ENCODE results near the gene MRPL58.

The MRPL58 gene

DNA sequence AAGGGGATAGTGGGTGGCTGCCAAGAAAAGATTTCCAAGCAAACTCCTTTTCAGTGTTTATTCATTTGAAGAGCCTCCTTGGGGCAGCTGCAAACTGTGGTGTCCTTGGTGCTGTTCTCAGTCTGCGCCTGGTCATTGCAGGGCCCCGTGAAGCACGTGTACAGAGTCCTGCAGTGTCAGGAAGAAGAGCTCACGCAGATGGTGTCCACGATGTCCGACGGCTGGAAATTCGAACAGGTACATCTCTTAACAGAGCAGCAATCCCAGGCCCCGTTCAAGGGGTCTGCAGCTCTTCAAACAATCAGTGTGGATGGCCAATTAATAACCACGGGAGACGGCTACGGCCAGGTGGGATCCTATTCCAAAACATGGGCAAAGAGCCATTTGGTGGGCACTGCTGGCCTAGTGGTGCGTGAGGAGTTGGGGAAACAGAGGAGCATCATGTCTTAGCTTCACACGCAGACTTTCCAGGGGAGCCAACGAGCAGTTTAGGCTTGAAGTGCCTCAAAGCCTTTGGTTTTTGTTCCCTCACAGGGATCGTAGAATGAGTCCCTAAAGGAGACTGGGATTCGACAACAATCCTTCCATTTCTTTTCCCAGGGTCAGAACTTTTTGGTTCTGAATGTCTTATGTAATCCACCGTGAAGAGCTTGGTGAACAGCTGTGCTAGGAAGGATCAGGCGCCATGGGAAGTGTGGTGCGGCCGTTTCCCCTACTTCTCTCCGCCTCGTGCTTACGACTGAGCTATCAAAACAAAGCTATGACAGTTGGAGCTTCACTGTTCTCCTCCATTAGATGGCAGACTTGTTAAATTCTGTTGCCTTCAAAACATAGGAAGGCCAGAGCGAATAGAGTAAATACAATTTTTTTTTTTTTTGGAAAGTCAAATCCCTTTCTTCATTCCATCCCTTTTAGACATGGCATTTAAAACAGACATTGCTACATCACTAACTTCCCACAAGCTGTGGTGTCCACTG is 47.2 kb downstream of the MRPL58 start:
- Mint-ChIP-seq H3K4me1 (peaks cover 4 to 9% of the 10 kb centered on the region in 2 donors), H3K27ac (peak overlapping the region; percentile 42), H3K4me3 (peak overlapping the region in 1 of 2 donors; percentile 25), H3K36me3 (peaks cover 38 to 59% of the 10 kb centered on the region in 2 donors), H3K9me3 (no peaks in the 10 kb centered on the region), H3K27me3 (no peaks in the 10 kb centered on the region)
- ATAC-seq (replicated peaks): peak; percentile 38 to 46
- DNase-seq: no peak

GRCh38 chr17:75060434-75061054 is 48.1 kb downstream of the MRPL58 start:
- Mint-ChIP-seq H3K4me3 (no peak overlapping the region), H3K27me3 (no peaks in the 10 kb centered on the region), H3K9me3 (no peaks in the 10 kb centered on the region), H3K36me3 (peaks cover 43 to 62% of the 10 kb centered on the region in 2 donors), H3K27ac (no peak overlapping the region), H3K4me1 (peaks cover 7 to 14% of the 10 kb centered on the region in 2 donors)
- ATAC-seq (replicated peaks): no peak
- no peak for DNase-seq

GRCh38 chr17:75061055-75061438 is 48.6 kb downstream of the MRPL58 start:
- peaks cover 45 to 62% of the 10 kb centered on the region in 2 donors for H3K36me3 Mint-ChIP-seq
- no peaks in the 10 kb centered on the region for H3K27me3 Mint-ChIP-seq
- peaks cover 10 to 19% of the 10 kb centered on the region in 2 donors for H3K4me1 Mint-ChIP-seq
- no peak overlapping the region for H3K27ac Mint-ChIP-seq
- no peaks in the 10 kb centered on the region for H3K9me3 Mint-ChIP-seq
- ATAC-seq (replicated peaks) (no peak), DNase-seq (no peak)
- no peak overlapping the region for H3K4me3 Mint-ChIP-seq

DNA sequence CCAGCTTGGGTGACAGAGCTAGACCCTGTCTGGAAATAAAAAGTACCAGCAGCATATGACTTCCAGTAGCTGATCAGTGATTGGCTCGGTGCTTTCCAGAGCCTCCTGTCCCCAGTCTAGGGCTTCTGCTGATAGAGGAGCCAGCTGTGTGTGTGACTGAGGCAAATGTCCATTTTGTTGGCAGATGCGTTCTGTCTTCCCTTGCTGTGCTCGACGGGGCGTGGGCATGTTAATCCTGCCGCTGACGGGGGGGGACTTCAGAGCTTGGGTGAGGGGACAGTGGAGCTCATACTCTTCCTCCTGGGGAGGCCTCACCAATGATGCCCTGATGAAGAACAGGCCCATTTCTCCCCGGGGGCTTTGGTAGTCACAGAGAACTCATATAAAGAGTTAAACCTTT is 49.1 kb downstream of the MRPL58 start:
- no peak overlapping the region for H3K27ac Mint-ChIP-seq
- no peak for ATAC-seq (replicated peaks)
- peaks cover 40 to 62% of the 10 kb centered on the region in 2 donors for H3K36me3 Mint-ChIP-seq

DNA sequence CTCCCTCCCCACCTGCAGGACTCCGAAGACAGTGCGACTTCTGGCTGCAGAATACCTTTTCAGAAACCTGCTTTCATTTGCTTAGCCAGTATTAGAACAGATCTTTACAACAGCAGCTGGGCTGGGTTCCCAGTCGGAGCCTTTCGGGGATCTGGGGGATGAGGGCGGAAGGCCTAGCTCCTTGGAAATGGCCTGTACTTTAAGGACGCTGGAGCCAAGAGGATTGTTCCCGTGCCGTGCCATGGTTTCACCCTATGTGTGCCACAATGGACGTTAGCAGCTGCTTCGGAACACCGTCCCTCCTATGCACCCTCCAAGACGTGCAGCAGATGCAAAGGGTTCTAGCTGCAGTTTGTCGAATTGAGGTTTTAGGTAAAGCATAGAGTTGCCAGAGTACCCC is 50.7 kb downstream of the MRPL58 start:
- no peaks in the 10 kb centered on the region for H3K9me3 Mint-ChIP-seq

More for the DNA sequence above, 49.1 kb downstream of the MRPL58 start:
- Mint-ChIP-seq H3K4me3 (no peak overlapping the region), H3K27me3 (no peaks in the 10 kb centered on the region), H3K9me3 (no peaks in the 10 kb centered on the region), H3K4me1 (peaks cover 10 to 23% of the 10 kb centered on the region in 2 donors)
- no peak for DNase-seq

DNA sequence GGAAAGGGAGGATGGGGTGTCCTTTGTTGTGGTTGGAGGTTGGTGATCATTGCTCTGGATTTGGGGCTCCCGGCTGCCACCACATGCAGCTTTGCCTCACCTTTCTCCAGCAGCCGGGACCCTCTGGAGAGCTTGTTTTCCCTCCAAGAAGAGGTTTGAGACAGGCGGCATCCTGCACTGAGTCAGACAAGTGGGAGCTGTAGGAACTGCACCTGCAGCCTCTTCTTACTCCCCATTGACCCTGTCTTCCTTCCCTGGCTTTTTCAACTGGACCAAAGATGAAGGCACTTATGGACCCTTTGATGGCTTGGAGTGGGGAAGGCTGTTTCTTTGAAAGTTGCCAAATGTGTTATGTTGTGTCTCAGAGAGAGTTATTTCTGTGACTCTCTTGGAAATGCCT is 51.2 kb downstream of the MRPL58 start:
- no peak overlapping the region for H3K27ac Mint-ChIP-seq
- no peaks in the 10 kb centered on the region for H3K9me3 Mint-ChIP-seq
- H3K36me3 Mint-ChIP-seq: peaks cover 37 to 58% of the 10 kb centered on the region in 2 donors
- H3K4me1 Mint-ChIP-seq: peaks cover 12 to 23% of the 10 kb centered on the region in 2 donors
- no peaks in the 10 kb centered on the region for H3K27me3 Mint-ChIP-seq
- no peak overlapping the region for H3K4me3 Mint-ChIP-seq
- no peak for DNase-seq
- no peak for ATAC-seq (replicated peaks)

More for the DNA sequence above, 50.7 kb downstream of the MRPL58 start:
- Mint-ChIP-seq H3K36me3 (peaks cover 37 to 58% of the 10 kb centered on the region in 2 donors), H3K27ac (no peak overlapping the region), H3K4me1 (peaks cover 12 to 23% of the 10 kb centered on the region in 2 donors), H3K4me3 (no peak overlapping the region), H3K27me3 (no peaks in the 10 kb centered on the region)
- ATAC-seq (replicated peaks) (no peak), DNase-seq (no peak)

DNA sequence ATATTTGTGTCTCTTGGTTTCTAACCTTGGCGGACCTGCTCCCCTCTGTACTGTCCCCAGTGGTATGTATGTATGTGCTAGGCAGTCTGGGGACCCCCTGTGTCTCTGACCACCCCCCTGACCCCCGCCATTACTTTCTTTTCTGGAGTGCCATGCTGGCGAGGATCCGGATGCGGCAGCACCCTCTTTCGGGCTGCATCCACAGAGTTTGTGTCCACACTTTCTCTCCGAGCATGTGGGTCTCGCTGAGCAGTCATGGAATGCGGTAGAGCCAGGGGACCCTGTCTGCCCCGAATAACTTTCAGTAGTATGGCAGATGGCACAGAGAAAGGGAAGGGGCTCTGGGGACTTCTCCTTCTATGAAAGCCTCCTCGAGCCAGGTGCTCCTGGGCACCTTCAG is 51.6 kb downstream of the MRPL58 start:
- H3K27ac Mint-ChIP-seq: peak overlapping the region; percentile 39
- H3K4me1 Mint-ChIP-seq: peaks cover 12 to 23% of the 10 kb centered on the region in 2 donors
- no peaks in the 10 kb centered on the region for H3K9me3 Mint-ChIP-seq
- no peaks in the 10 kb centered on the region for H3K27me3 Mint-ChIP-seq
- H3K36me3 Mint-ChIP-seq: peaks cover 37 to 58% of the 10 kb centered on the region in 2 donors
- DNase-seq (no peak), ATAC-seq (replicated peaks) (no peak)
- H3K4me3 Mint-ChIP-seq: no peak overlapping the region

GRCh38 chr17:75064460-75064859 is 52.0 kb downstream of the MRPL58 start:
- ATAC-seq (replicated peaks) (no peak), DNase-seq (no peak)
- Mint-ChIP-seq H3K4me1 (peaks cover 11 to 21% of the 10 kb centered on the region in 2 donors), H3K27me3 (no peaks in the 10 kb centered on the region), H3K4me3 (no peak overlapping the region), H3K36me3 (peaks cover 36 to 56% of the 10 kb centered on the region in 2 donors), H3K9me3 (no peaks in the 10 kb centered on the region), H3K27ac (no peak overlapping the region)

DNA sequence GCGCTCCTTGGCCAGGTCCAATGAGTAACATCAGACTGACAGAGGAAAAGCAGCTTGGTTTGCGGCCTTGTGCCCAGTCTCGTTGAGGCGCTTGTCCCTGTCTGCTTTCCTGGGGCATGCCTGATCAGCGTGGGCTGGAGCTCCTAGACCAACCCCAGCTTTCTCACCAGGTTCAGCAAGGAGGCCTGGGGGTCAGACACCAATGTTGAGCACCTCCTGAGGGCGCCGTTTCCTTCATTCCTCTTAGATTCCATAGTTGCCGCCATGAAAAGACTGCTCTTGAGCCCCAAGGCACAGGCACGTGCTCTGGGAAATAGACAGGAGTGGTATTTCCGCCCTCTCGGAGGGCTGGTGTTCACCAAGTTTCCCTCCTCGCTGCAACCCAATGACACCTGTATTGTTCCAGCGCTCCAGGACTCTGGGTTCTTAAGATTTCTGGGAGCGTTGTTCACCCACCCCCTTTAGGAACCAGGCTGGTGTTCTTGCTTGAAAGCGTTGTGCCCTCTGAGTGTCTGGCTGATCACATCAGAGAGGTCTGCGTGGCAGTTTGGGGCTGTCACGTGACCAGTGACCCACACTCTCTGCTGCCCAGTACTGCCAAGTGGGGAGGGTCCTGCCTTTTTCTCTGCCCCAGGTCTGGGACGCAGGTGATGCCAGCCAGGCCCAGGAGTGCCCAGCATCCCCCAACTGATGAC is 52.5 kb downstream of the MRPL58 start:
- ATAC-seq (replicated peaks): no peak
- Mint-ChIP-seq H3K4me1 (peaks cover 7 to 15% of the 10 kb centered on the region in 2 donors), H3K4me3 (peak overlapping the region in 1 of 2 donors; percentile 32), H3K27ac (peak overlapping the region; percentile 42), H3K36me3 (peaks cover 34 to 51% of the 10 kb centered on the region in 2 donors), H3K27me3 (no peaks in the 10 kb centered on the region), H3K9me3 (no peaks in the 10 kb centered on the region)
- DNase-seq: no peak

- Mint-ChIP-seq H3K9me3 (no peaks in the 10 kb centered on the region), H3K27me3 (no peaks in the 10 kb centered on the region), H3K27ac (peak overlapping the region; percentile 42), H3K4me3 (peak overlapping the region in 1 of 2 donors; percentile 32), H3K4me1 (peaks cover 7 to 14% of the 10 kb centered on the region in 2 donors), H3K36me3 (peaks cover 34 to 48% of the 10 kb centered on the region in 2 donors)
- DNase-seq (no peak), ATAC-seq (replicated peaks) (peak in 1 of 2 donors; percentile 27)
These were observed 53.2 kb downstream of the MRPL58 start for GRCh38 chr17:75065562-75066151.

DNA sequence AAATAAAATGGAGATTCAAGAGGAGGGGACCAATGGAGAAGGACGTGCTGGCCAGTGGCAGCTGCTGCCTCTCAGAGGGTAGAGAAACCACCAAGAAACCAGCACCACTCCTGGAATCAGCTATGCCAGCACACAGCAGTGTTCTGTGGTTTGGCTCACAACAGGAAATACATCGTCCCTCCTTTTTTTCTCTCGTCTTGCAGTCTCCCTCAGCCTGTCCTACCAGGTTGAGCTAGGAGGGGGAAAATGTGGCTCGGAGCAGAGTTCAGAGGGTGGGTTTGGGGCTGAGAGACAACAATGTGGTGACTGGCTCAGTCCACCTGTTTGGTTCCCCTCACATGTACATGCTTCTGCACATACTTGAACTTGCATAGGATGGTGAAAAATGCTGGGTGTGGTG is 55.4 kb downstream of the MRPL58 start:
- no peak overlapping the region for H3K4me3 Mint-ChIP-seq
- H3K36me3 Mint-ChIP-seq: peaks cover 23 to 27% of the 10 kb centered on the region in 2 donors
- peaks cover 7 to 14% of the 10 kb centered on the region in 2 donors for H3K4me1 Mint-ChIP-seq
- ATAC-seq (replicated peaks) (no peak), DNase-seq (no peak)
- H3K27ac Mint-ChIP-seq: peak overlapping the region; percentile 69
- no peaks in the 10 kb centered on the region for H3K9me3 Mint-ChIP-seq
- no peaks in the 10 kb centered on the region for H3K27me3 Mint-ChIP-seq

GRCh38 chr17:75068750-75069149 is 56.3 kb downstream of the MRPL58 start:
- no peak overlapping the region for H3K4me3 Mint-ChIP-seq
- DNase-seq (no peak), ATAC-seq (replicated peaks) (no peak)
- peaks cover 16 to 18% of the 10 kb centered on the region in 2 donors for H3K36me3 Mint-ChIP-seq
- no peak overlapping the region for H3K27ac Mint-ChIP-seq
- H3K27me3 Mint-ChIP-seq: no peaks in the 10 kb centered on the region
- H3K4me1 Mint-ChIP-seq: peaks cover 7 to 14% of the 10 kb centered on the region in 2 donors
- no peaks in the 10 kb centered on the region for H3K9me3 Mint-ChIP-seq

GRCh38 chr17:75069783-75070182 is 57.3 kb downstream of the MRPL58 start:
- ATAC-seq (replicated peaks) (no peak), DNase-seq (no peak)
- no peaks in the 10 kb centered on the region for H3K27me3 Mint-ChIP-seq
- H3K36me3 Mint-ChIP-seq: peaks cover 8 to 10% of the 10 kb centered on the region in 2 donors
- H3K4me3 Mint-ChIP-seq: no peak overlapping the region
- peaks cover 7 to 14% of the 10 kb centered on the region in 2 donors for H3K4me1 Mint-ChIP-seq
- H3K27ac Mint-ChIP-seq: no peak overlapping the region
- H3K9me3 Mint-ChIP-seq: no peaks in the 10 kb centered on the region
